Measurements from ENCODE around the gene TJAP1.

TJAP1 gene

GRCh38 chr6:43541774-43542471 is 64.6 kb downstream of the TJAP1 start:
- no peak for DNase-seq

GRCh38 chr6:43544461-43544860 is 67.1 kb downstream of the TJAP1 start:
- no peak for DNase-seq

GRCh38 chr6:43547222-43547621 is 69.9 kb downstream of the TJAP1 start:
- DNase-seq, result no peak

Measured in NCI-H1436 treated with DMSO at 0.1 percent for 48 hours (cell line).